22Rv1 (cell line): Measurements from ENCODE around the gene POLN.

Experiments used
- CTCF ChIP-seq: fragments of 450-650 bp; IDR thresholded peaks from 2 replicates; pipeline ENCODE4 v1.5.1; 2017; ENCODE audit warnings: mild to moderate bottlenecking
- ZFX ChIP-seq: fragments of 450-650 bp; IDR thresholded peaks from 2 replicates; pipeline ENCODE4 v1.6.1; 2017; ENCODE audit warnings: antibody characterized with exemption, borderline replicate concordance

- TF ChIP-seq CTCF (no peak), ZFX (no peak)
Measured at GRCh38 chr4:2276581-2277325, 34.8 kb upstream of the POLN start.
